ENCODE measurements around the gene TENM3.

DNA sequence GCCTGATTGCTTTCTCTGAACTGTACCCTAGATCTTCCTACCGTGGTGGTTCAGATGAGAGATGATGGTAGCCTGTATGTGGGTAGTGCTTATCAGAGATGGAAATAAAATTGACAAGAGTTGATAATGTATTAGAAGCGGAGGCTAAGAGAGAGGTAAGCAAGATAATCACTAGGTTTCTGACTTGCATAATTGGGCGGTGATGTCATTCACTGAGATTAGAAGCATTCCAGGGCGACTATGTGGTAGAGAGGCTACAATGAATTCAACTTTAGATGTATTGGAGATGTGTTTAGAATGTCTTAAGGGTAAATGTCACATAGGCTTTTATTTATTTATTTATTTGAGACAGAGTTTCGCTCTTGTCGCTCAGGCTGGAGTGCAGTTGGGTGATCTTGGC is 415 bp upstream of the TENM3 start:
- TF ChIP-seq CTCF (IDR thresholded peaks at IDR 0.05; ENCODE audit: low read length) (no peak), EZH2 (IDR thresholded peaks at IDR 0.05; ENCODE audit: borderline replicate concordance, low read length) (no peak)
